ENCODE measurements around the gene CYB561.

CYB561 gene

GRCh38 chr17:63445954-63446752, at the start of gene CYB561:
Gene CYB561 (minus strand): TSS chr17:63446306. CDS start chr17:63437547, 8,759 bp downstream.
- DNase-seq: peak; percentile 64

- DNase-seq: no peak
These were observed 49.4 kb upstream of the CYB561 start for GRCh38 chr17:63495491-63495890.

GRCh38 chr17:63494300-63494928, 48.3 kb upstream of the CYB561 start:
- no peak for DNase-seq

- no peak for DNase-seq
These were observed 47.3 kb upstream of the CYB561 start for GRCh38 chr17:63493411-63493810.

- DNase-seq: no peak
These were observed 46.8 kb upstream of the CYB561 start for GRCh38 chr17:63492940-63493339.

GRCh38 chr17:63491977-63492618, 46.0 kb upstream of the CYB561 start:
- DNase-seq: peak; percentile 81

GRCh38 chr17:63491413-63491812, 45.3 kb upstream of the CYB561 start:
- DNase-seq: no peak

- no peak for DNase-seq
These were observed 44.8 kb upstream of the CYB561 start for GRCh38 chr17:63490858-63491400.

- DNase-seq: no peak
These were observed 44.2 kb upstream of the CYB561 start for GRCh38 chr17:63490329-63490728.

- no peak for DNase-seq
These were observed 43.2 kb upstream of the CYB561 start for GRCh38 chr17:63489291-63489690.

GRCh38 chr17:63488851-63489250, 42.7 kb upstream of the CYB561 start:
- no peak for DNase-seq

GRCh38 chr17:63487014-63487339, 40.9 kb upstream of the CYB561 start:
- DNase-seq: no peak

GRCh38 chr17:63486317-63487013, 40.4 kb upstream of the CYB561 start:
- no peak for DNase-seq

- no peak for DNase-seq
These were observed 37.8 kb upstream of the CYB561 start for GRCh38 chr17:63483655-63484575.

GRCh38 chr17:63483038-63483437, 36.9 kb upstream of the CYB561 start:
- DNase-seq: no peak

GRCh38 chr17:63482509-63482908, 36.4 kb upstream of the CYB561 start:
- DNase-seq: no peak

GRCh38 chr17:63481488-63481870, 35.4 kb upstream of the CYB561 start:
- DNase-seq: no peak

- peak; percentile 97 for DNase-seq
These were observed 34.9 kb upstream of the CYB561 start for GRCh38 chr17:63480826-63481487.

GRCh38 chr17:63480192-63480784, 34.2 kb upstream of the CYB561 start:
- DNase-seq: no peak

GRCh38 chr17:63479495-63480184, 33.5 kb upstream of the CYB561 start:
- DNase-seq: peak; percentile 6

Data from NCI-H2171 (cell line).